Right renal pelvis (tissue), 4 donors: ENCODE results near the gene SSPN. TPM values are rescaled to one million over a fixed set of nuclear protein-coding genes. Genes with fewer than 3 reads are reported as not detected.
A peak's percentile ranks its signal among the peaks of the same experiment; 100 is the strongest.
"Not testable (repeated sequence)": the region's sequence is repeated elsewhere in the genome, so short reads cannot be mapped to it uniquely, and the experiment has no call there.

ENCODE experiments used
- DNase-seq, 4 donors: peaks; one replicate each; pipeline ENCODE4 v3.0.0-alpha.2; 2013; ENCODE audit warnings: low read depth in 4 of 4, low spot score in 3 of 4, missing footprints in 1 of 4
- polyA plus RNA-seq, 4 donors: library from polyadenylated mRNA; unstranded; fragments of 120-200 nt; gene quantifications; one replicate each; pipeline ENCODE4 v1.2.1, GENCODE V29; 2013; ENCODE audit not compliant: insufficient read length in 4 of 4

SSPN gene
- polyA plus RNA-seq, 4 donors, result 12.9 to 16.9 (median 15.8) TPM

GRCh38 chr12:26226629-26227360 lies 31.4 kb downstream of the SSPN start:
- DNase-seq, result peak in 2 of 4 donors; percentile 18 to 47

GRCh38 chr12:26227361-26227745 lies 32.0 kb downstream of the SSPN start:
- DNase-seq, result no peak

GRCh38 chr12:26229910-26230309 lies 34.5 kb downstream of the SSPN start:
- DNase-seq, result no peak

- no peak for DNase-seq
These were observed 36.1 kb downstream of the SSPN start for GRCh38 chr12:26231470-26231869.

- no peak for DNase-seq
These were observed 36.5 kb downstream of the SSPN start for GRCh38 chr12:26231921-26232320.

GRCh38 chr12:26233631-26234030 lies 38.3 kb downstream of the SSPN start:
- DNase-seq, result no peak

- not testable (repeated sequence) for DNase-seq
These were observed 40.1 kb downstream of the SSPN start for GRCh38 chr12:26235465-26235864.

- no peak for DNase-seq
These were observed 43.2 kb downstream of the SSPN start for GRCh38 chr12:26238341-26239121.

- no peak for DNase-seq
These were observed 43.9 kb downstream of the SSPN start for GRCh38 chr12:26239122-26239851.

GRCh38 chr12:26239852-26240815 lies 44.8 kb downstream of the SSPN start:
- DNase-seq, result no peak

- no peak for DNase-seq
These were observed 45.7 kb downstream of the SSPN start for GRCh38 chr12:26241080-26241479.

- DNase-seq, result no peak
These were observed 47.3 kb downstream of the SSPN start for GRCh38 chr12:26242683-26243082.

GRCh38 chr12:26244503-26244902 lies 49.1 kb downstream of the SSPN start:
- DNase-seq, result no peak

GRCh38 chr12:26245175-26245942 lies 50.0 kb downstream of the SSPN start:
- DNase-seq, result no peak

GRCh38 chr12:26246483-26247164 lies 51.3 kb downstream of the SSPN start:
- DNase-seq, result no peak

GRCh38 chr12:26247873-26248272 lies 52.5 kb downstream of the SSPN start:
- no peak for DNase-seq

GRCh38 chr12:26250801-26251200 lies 55.4 kb downstream of the SSPN start:
- DNase-seq, result no peak

- DNase-seq, result no peak
These were observed 56.2 kb downstream of the SSPN start for GRCh38 chr12:26251600-26251999.

GRCh38 chr12:26252946-26253345 lies 57.6 kb downstream of the SSPN start:
- no peak for DNase-seq
